Measurements from ENCODE around the gene FAXDC2. TPM values are rescaled to one million over a fixed set of nuclear protein-coding genes. Genes with fewer than 3 reads are reported as not detected.

FAXDC2 gene
- total and polyA plus RNA-seq, 2 of the 13 experiments (the other 11 are each of a cell fraction or from before 2014, with no cell fraction given) = 4.7 to 58.8 TPM

DNA sequence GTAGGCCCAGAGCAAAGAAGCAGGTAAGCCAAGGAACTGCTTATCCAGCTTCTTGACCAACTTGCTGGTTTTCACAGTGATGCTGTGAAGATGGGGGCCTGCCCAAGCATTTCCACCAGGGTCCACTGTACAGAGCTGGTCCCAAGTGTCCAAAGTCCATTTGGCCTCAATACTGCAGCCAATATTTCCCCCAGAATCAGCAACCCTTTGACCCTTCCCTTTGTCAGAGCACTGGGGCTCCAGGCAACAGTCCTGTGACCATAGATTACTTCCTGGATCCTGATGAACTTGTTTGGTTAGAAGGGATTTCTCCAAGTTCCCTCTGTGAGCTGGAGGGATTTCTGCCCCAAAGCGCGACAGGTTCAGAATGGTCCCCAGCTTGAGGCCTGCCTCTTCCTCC, 26.3 kb downstream of the FAXDC2 start:
- no TSS peak for BruUV-seq (replicated peaks)
- Histone ChIP-seq H2AFZ (ENCODE audit: low read length) (no peak overlapping the region), H3K9ac (ENCODE audit: insufficient read depth, low read depth, low read length) (no peak overlapping the region), H4K20me1 (ENCODE audit: insufficient read depth, low read length) (peaks cover 4% of the 10 kb centered on the region; the same call in 1 of the 2 replicates), H3K4me3 (replicated peaks in 1 of 3; ENCODE audit: insufficient read depth in 1 of 3, low read depth in 2 of 3, low read length in 3 of 3) (no peak overlapping the region), H3K4me1 (ENCODE audit: insufficient read depth, low read length) (peaks cover 61% of the 10 kb centered on the region), H3K36me3 (replicated peaks in 1 of 2; ENCODE audit: control insufficient read depth in 1 of 2, insufficient read depth in 2 of 2, low read length in 2 of 2) (peaks cover 8 to 36% of the 10 kb centered on the region in 2 experiments; a peak in 4 of 5 replicates), H3K27ac (ENCODE audit: extremely low read length, insufficient read depth, low read length) (peak overlapping the region; percentile 24), H3K9me3 (ENCODE audit: low read length) (no peaks in the 10 kb centered on the region), H3K4me2 (ENCODE audit: low read depth, low read length) (no peak overlapping the region; the same call in 1 of the 2 replicates), H3K27me3 (ENCODE audit: control insufficient read depth in 1 of 2, insufficient read depth in 2 of 2, low read length in 2 of 2) (no peaks in the 10 kb centered on the region), H3K79me2 (ENCODE audit: insufficient read depth, low read length) (no peaks in the 10 kb centered on the region)
- FAIRE-seq (no peak), DNase-seq (ENCODE audit: low spot score) (peak; percentile 25), ATAC-seq (peak; percentile 61)
- 100% methylated on average over 2 of the region's 2 CpGs for WGBS (ENCODE audit: low lambda C conversion rate)
- ChIA-PET POLR2A (interaction anchor here (0.9 to 1.5 kb wide), 3 partner anchors 19 to 44 kb away, joined by 3 to 4 read pairs (median 3); partner anchors contain the start of gene FAXDC2), CTCF (ENCODE audit: low intra/inter-chr PET ratio, low total read pairs) (no interaction called here)
- in situ Hi-C loops (cut with HindIII; ENCODE audit: extremely low pct_ligation_motif_present, low pct_unique_long_range_greater_than_20kb) (no loop called here), intact Hi-C loops (cut with micrococcal nuclease; ENCODE audit: unreplicated experiment) (no loop called here)
- no peak for TF ChIP-seq REPIN1 (CRISPR knock-in tag; IDR thresholded peaks at IDR 0.05; ENCODE audit: borderline replicate concordance, low read depth)
- peak; percentile 12; the same call in 1 of the 2 replicates for TF ChIP-seq SOX5 (CRISPR knock-in tag; IDR thresholded peaks at IDR 0.05; ENCODE audit: borderline replicate concordance)
- TF ChIP-seq ZBTB38 (CRISPR knock-in tag; IDR thresholded peaks at IDR 0.05) = 0 out of 2 replicates have a peak, but pooled peaks have one; percentile 29
- TF ChIP-seq SAP130 (CRISPR knock-in tag; IDR thresholded peaks at IDR 0.05; ENCODE audit: low read depth) = peak; percentile 33; the same call in 1 of the 2 replicates
- TF ChIP-seq ZNF569 (CRISPR knock-in tag; IDR thresholded peaks at IDR 0.05; ENCODE audit: borderline replicate concordance) = no peak
- no peak for TF ChIP-seq CREB1 (IDR thresholded peaks at IDR 0.05)
- 0 out of 2 replicates have a peak, but pooled peaks have one; percentile 21 for TF ChIP-seq CREB1 (CRISPR knock-in tag; IDR thresholded peaks at IDR 0.05)
- TF ChIP-seq HDAC1 (CRISPR knock-in tag; IDR thresholded peaks at IDR 0.05) = peak; percentile 34; the same call in 1 of the 2 replicates
- peak; percentile 76 for TF ChIP-seq HNF4A (CRISPR knock-in tag; IDR thresholded peaks at IDR 0.05)
- no peak for TF ChIP-seq LCORL (IDR thresholded peaks at IDR 0.05)
- TF ChIP-seq LCORL (CRISPR knock-in tag; IDR thresholded peaks at IDR 0.05) = peak; percentile 28; the same call in 1 of the 2 replicates
- no peak for TF ChIP-seq STAG1 (CRISPR knock-in tag; IDR thresholded peaks at IDR 0.05)
- TF ChIP-seq NCOR1 (IDR thresholded peaks at IDR 0.05; ENCODE audit: borderline replicate concordance, low read length) = peak; percentile 55; the same call in 1 of the 2 replicates
- TF ChIP-seq NR2F6 (IDR thresholded peaks at IDR 0.05) = peak; percentile 49; the same call in 1 of the 2 replicates
- TF ChIP-seq NR2F6 (CRISPR knock-in tag; IDR thresholded peaks at IDR 0.05) = 0 out of 2 replicates have a peak, but pooled peaks have one; percentile 11
- peak; percentile 93 for TF ChIP-seq GFI1 (CRISPR knock-in tag; IDR thresholded peaks at IDR 0.05; ENCODE audit: borderline replicate concordance)
- no peak for TF ChIP-seq NCOA1 (CRISPR knock-in tag; IDR thresholded peaks at IDR 0.05)
- peak; percentile 38; the same call in 1 of the 2 replicates for TF ChIP-seq SALL1 (CRISPR knock-in tag; IDR thresholded peaks at IDR 0.05)
- peak; percentile 33; the same call in 1 of the 2 replicates for TF ChIP-seq ELF1 (CRISPR knock-in tag; IDR thresholded peaks at IDR 0.05)
- peak; percentile 63 for TF ChIP-seq HNF4G (IDR thresholded peaks at IDR 0.05; ENCODE audit: borderline replicate concordance, low read depth, low read length)
- no peak for TF ChIP-seq HNF4G (CRISPR knock-in tag; IDR thresholded peaks at IDR 0.05; ENCODE audit: borderline replicate concordance, low read depth)
- TF ChIP-seq, protein P1, sequence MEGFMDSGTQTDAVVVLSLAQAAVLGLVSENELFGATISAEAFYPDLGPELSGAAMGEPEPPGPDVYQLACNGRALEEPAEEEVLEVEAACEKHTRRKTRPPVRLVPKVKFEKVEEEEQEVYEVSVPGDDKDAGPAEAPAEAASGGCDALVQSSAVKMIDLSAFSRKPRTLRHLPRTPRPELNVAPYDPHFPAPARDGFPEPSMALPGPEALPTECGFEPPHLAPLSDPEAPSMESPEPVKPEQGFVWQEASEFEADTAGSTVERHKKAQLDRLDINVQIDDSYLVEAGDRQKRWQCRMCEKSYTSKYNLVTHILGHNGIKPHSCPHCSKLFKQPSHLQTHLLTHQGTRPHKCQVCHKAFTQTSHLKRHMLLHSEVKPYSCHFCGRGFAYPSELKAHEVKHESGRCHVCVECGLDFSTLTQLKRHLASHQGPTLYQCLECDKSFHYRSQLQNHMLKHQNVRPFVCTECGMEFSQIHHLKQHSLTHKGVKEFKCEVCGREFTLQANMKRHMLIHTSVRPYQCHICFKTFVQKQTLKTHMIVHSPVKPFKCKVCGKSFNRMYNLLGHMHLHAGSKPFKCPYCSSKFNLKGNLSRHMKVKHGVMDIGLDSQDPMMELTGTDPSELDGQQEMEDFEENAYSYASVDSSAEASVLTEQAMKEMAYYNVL (CRISPR knock-in tag; IDR thresholded peaks at IDR 0.05; ENCODE audit: borderline replicate concordance) = 0 out of 2 replicates have a peak, but pooled peaks have one; percentile 10
- TF ChIP-seq ZNF501 (CRISPR knock-in tag; IDR thresholded peaks at IDR 0.05) = no peak

Data from HepG2 (cell line).